GM12878 (cell line): ENCODE data around the gene CENPH. TPM values are rescaled to one million over a fixed set of nuclear protein-coding genes. Genes with fewer than 3 reads are reported as not detected.
A peak's percentile ranks its signal among the peaks of the same experiment; 100 is the strongest.

Source experiments
- ATAC-seq: fragments of 200-7000 bp; cut with Tn5 transposase; 3 replicates; pipeline ENCODE4 v1.9.1; 2020; ENCODE audit warnings: mild to moderate bottlenecking, moderate library complexity
- BruUV-seq: library from RNA; stranded (reverse); fragments of 400-500 nt; replicated peaks from 2 replicates; lab custom pipeline; 2021; lab: Mats Ljungman, UMichigan
- CTCF ChIA-PET: fragments of 300-600 bp; sonication (Branson Sonifier 250); formaldehyde crosslinking; extraction: SDS; loops from one replicate; lab custom pipeline; 2021; ENCODE audit warnings: inconsistent platforms; lab: Yijun Ruan, JAX
- POLR2A ChIA-PET: fragments of 350-600 bp; formaldehyde crosslinking; extraction: SDS; loops from one replicate; lab custom pipeline; 2021; ENCODE audit warnings: inconsistent platforms; lab: Charles Lee
- RAD21 ChIA-PET: fragments of 300-600 bp; sonication (Branson Sonifier 250); formaldehyde crosslinking; loops from one replicate; lab custom pipeline; 2023; ENCODE audit warnings: antibody characterized with exemption; ENCODE audit not compliant: unreplicated experiment; lab: Charles Lee
- SMC1A ChIA-PET: fragments of 300-600 bp; sonication (Branson Sonifier 250); formaldehyde crosslinking; loops from one replicate; lab custom pipeline; 2023; ENCODE audit not compliant: unreplicated experiment, uncharacterized antibody; lab: Charles Lee
- DNase-seq: peaks from one replicate; pipeline ENCODE4 v3.0.0-alpha.2; 2011; ENCODE audit warnings: low read depth, low spot score
- FAIRE-seq: peaks from 3 replicates; lab custom pipeline; 2011; peaks lifted over from hg19 to GRCh38; lab: Jason Lieb, UNC
- H2AFZ ChIP-seq: 2 replicates; pipeline ENCODE4 v1.6.0; 2011; ENCODE audit warnings: low read depth, low read length, control low read depth; ENCODE audit not compliant: control insufficient read depth
- H3K27ac ChIP-seq: 2 replicates; pipeline ENCODE4 v1.5.1; 2011; ENCODE audit warnings: control low read depth; ENCODE audit not compliant: control insufficient read depth, insufficient read depth
- H3K27me3 ChIP-seq, 2 experiments: replicated peaks in 1 of 2; 2 replicates each; pipeline versions ENCODE4 v1.6.0 to v1.6.1; 2011; ENCODE audit warnings: low read length in 1 of 2; ENCODE audit not compliant: control insufficient read depth in 2 of 2, insufficient read depth in 2 of 2
- H3K36me3 ChIP-seq, 2 experiments: 2 replicates each; pipeline ENCODE4 v1.5.1; 2011; ENCODE audit warnings: low read length in 1 of 2; ENCODE audit not compliant: control insufficient read depth in 2 of 2, insufficient read depth in 2 of 2
- H3K4me1 ChIP-seq: 2 replicates; pipeline ENCODE4 v1.6.1; 2011; ENCODE audit warnings: mild to moderate bottlenecking, low read length, moderate library complexity, mixed read lengths; ENCODE audit not compliant: control insufficient read depth, insufficient read depth
- H3K4me2 ChIP-seq: 2 replicates; pipeline ENCODE4 v1.6.0; 2011; ENCODE audit warnings: control low read depth; ENCODE audit not compliant: control insufficient read depth, insufficient read depth
- H3K4me3 ChIP-seq: fragments of 200-600 bp; sonication (generic); 2 replicates; pipeline ENCODE4 v1.5.1; 2016
- H3K79me2 ChIP-seq: 2 replicates; pipeline ENCODE4 v1.6.0; 2011; ENCODE audit warnings: low read length; ENCODE audit not compliant: control insufficient read depth, insufficient read depth
- H3K9ac ChIP-seq: 2 replicates; pipeline ENCODE4 v1.8.0; 2011; ENCODE audit warnings: low read length, control low read depth, mixed read lengths; ENCODE audit not compliant: control insufficient read depth, insufficient read depth
- H3K9me3 ChIP-seq: replicated peaks from 3 replicates; pipeline ENCODE4 v1.5.1; 2011; ENCODE audit warnings: mild to moderate bottlenecking, low read length; ENCODE audit not compliant: control insufficient read depth, insufficient read depth
- H4K20me1 ChIP-seq: 2 replicates; pipeline ENCODE4 v1.6.0; 2011; ENCODE audit not compliant: control insufficient read depth, insufficient read depth
- ATF3 ChIP-seq: IDR thresholded peaks from 2 replicates; pipeline ENCODE4 v1.6.1; 2011; ENCODE audit warnings: low read depth, mild to moderate bottlenecking, low read length, moderate library complexity, borderline replicate concordance; ENCODE audit errors: extremely low read depth
- BRCA1 ChIP-seq: IDR thresholded peaks from 2 replicates; pipeline ENCODE4 v1.6.1; 2011; ENCODE audit warnings: low read depth, low read length, improper control_type of control experiment
- CBX5 ChIP-seq: sonication (generic); IDR thresholded peaks from 2 replicates; pipeline ENCODE4 v1.6.1; 2016; ENCODE audit warnings: low read depth, moderate library complexity, mild to moderate bottlenecking, inconsistent platforms
- CHD4 ChIP-seq: fragments of 200-600 bp; sonication (generic); IDR thresholded peaks from 2 replicates; pipeline ENCODE4 v1.6.1; 2016; ENCODE audit warnings: mild to moderate bottlenecking
- EP300 ChIP-seq, 2 experiments: fragments of 150-350 bp in 1 of 2; IDR thresholded peaks; 2 replicates each; pipeline ENCODE4 v1.6.1; 2011 to 2012; ENCODE audit warnings: low read depth in 2 of 2, low read length in 2 of 2, borderline replicate concordance in 1 of 2, improper control_type of control experiment in 1 of 2, inconsistent platforms in 1 of 2; ENCODE audit not compliant: control insufficient read depth in 1 of 2
- HCFC1 ChIP-seq: fragments of 150-350 bp; IDR thresholded peaks from 2 replicates; pipeline ENCODE4 v1.6.1; 2014; ENCODE audit warnings: low read length
- IRF3 ChIP-seq: fragments of 450-650 bp; IDR thresholded peaks from 2 replicates; pipeline ENCODE4 v1.6.1; 2014; ENCODE audit warnings: mild to moderate bottlenecking
- JUNB ChIP-seq: IDR thresholded peaks from 2 replicates; pipeline ENCODE4 v1.6.1; 2016; ENCODE audit warnings: antibody characterized with exemption, mild to moderate bottlenecking
- MTA2 ChIP-seq: fragments of 450-650 bp; IDR thresholded peaks from 2 replicates; pipeline ENCODE4 v1.6.1; 2016; ENCODE audit warnings: low read depth, mild to moderate bottlenecking, moderate library complexity
- MXI1 ChIP-seq: fragments of 150-350 bp; IDR thresholded peaks from 2 replicates; pipeline ENCODE4 v1.6.1; 2011; ENCODE audit warnings: low read depth, mild to moderate bottlenecking, inconsistent platforms, low read length, improper control_type of control experiment
- NR2C2 ChIP-seq: IDR thresholded peaks from 2 replicates; pipeline ENCODE4 v1.6.1; 2011; ENCODE audit warnings: borderline replicate concordance, low read depth; ENCODE audit not compliant: control insufficient read depth, insufficient read length
- PAX5 ChIP-seq: IDR thresholded peaks from 2 replicates; pipeline ENCODE4 v1.6.1; 2011; ENCODE audit warnings: low read depth, low read length, borderline replicate concordance
- POLR2A ChIP-seq: IDR thresholded peaks from 2 replicates; pipeline ENCODE4 v1.6.1; 2011; ENCODE audit warnings: low read depth, mild to moderate bottlenecking, low read length
- POLR2AphosphoS5 ChIP-seq: IDR thresholded peaks from 2 replicates; pipeline ENCODE4 v1.6.1; 2011; ENCODE audit warnings: mild to moderate bottlenecking, low read length, inconsistent platforms
- RAD51 ChIP-seq: fragments of 450-650 bp; IDR thresholded peaks from 2 replicates; pipeline ENCODE4 v1.6.1; 2016; ENCODE audit warnings: moderate library complexity, mild to moderate bottlenecking, inconsistent platforms
- SMC3 ChIP-seq: IDR thresholded peaks from 2 replicates; pipeline ENCODE4 v1.6.1; 2011; ENCODE audit warnings: low read length, improper control_type of control experiment, borderline replicate concordance
- SPI1 ChIP-seq: IDR thresholded peaks from 2 replicates; pipeline ENCODE4 v1.6.1; 2011; ENCODE audit warnings: low read depth, mild to moderate bottlenecking, low read length, moderate library complexity, borderline replicate concordance; ENCODE audit not compliant: insufficient read depth
- TCF7 ChIP-seq: IDR thresholded peaks from 2 replicates; pipeline ENCODE4 v1.6.1; 2014; ENCODE audit warnings: antibody characterized with exemption, borderline replicate concordance
- ZBED1 ChIP-seq: IDR thresholded peaks from 2 replicates; pipeline ENCODE4 v1.6.1; 2016; ENCODE audit warnings: borderline replicate concordance
- WGBS: methylation state at CpG from one replicate; pipeline ENCODE4 v1.1.6; 2016; ENCODE audit warnings: low lambda C conversion rate; ENCODE audit not compliant: insufficient replicate concordance, insufficient coverage; ENCODE audit errors: missing lambda C conversion rate; 5-methylcytosine and 5-hydroxymethylcytosine counted together
- in situ Hi-C: fragments of 300-500 bp; cut with MboI; formaldehyde crosslinking; loops from 9 replicates; pipeline ENCODE4 v1.14.3; 2018; ENCODE audit warnings: mixed read lengths
- intact Hi-C: fragments of 100-400 bp; cut with micrococcal nuclease; formaldehyde crosslinking; loops from one replicate; pipeline ENCODE4 v1.14.2; 2022; ENCODE audit not compliant: unreplicated experiment
- polyA plus RNA-seq, 11 experiments: library from polyadenylated mRNA; depleted of rRNA in 4 of 11; unstranded in 6 of 11; stranded (reverse) in 5 of 11; fragments of >200 nt; fragmentation: Nextera tagmentation in 4 of 11; fragmentation: Illumina TruSeq in 1 of 11; extraction: Ambion mirVana in 4 of 11; extraction: Trizol in 1 of 11; gene quantifications; 1 replicate in 1 of 11; 2 replicates in 10 of 11; pipeline versions ENCODE4 v1.2.1 to v1.2.3, GENCODE V29; 2011 to 2016; ENCODE audit warnings: inconsistent platforms in 2 of 11, missing spikeins in 2 of 11, low read depth in 1 of 11
- total RNA-seq, 4 experiments: library from RNA; depleted of rRNA in 3 of 4; stranded (reverse); fragments of >200 nt in 3 of 4; fragmentation: Illumina TruSeq in 1 of 4; extraction: Trizol in 1 of 4; gene quantifications; 2 replicates each; pipeline versions ENCODE4 v1.2.1 to v1.2.3, GENCODE V29; 2013 to 2021
- TF ChIP-seq, protein P1 (sequence below): IDR thresholded peaks from 2 replicates; pipeline ENCODE4 v1.6.1; 2011; ENCODE audit warnings: low read depth, low read length, improper control_type of control experiment, borderline replicate concordance

CENPH gene
- total and polyA plus RNA-seq, 10 of the 15 experiments (the other 5 are each of a cell fraction or from before 2014, with no cell fraction given), result 7.3 to 65.6 (median 45.9) TPM

- peak; percentile 66 for TF ChIP-seq IRF3
- TF ChIP-seq PAX5, result peak; percentile 45; the same call in 1 of the 2 replicates
- peak; percentile 71; the same call in 1 of the 2 replicates for TF ChIP-seq POLR2AphosphoS5
- 0 out of 2 replicates have a peak, but pooled peaks have one; percentile 42 for TF ChIP-seq ATF3
- no peak for TF ChIP-seq CHD4
- no peak for TF ChIP-seq BRCA1
Observed at GRCh38 chr5:69166686-69167492, 22.5 kb upstream of the CENPH start, which contains the start of gene CCNB1 (continued).

- H3K9me3 ChIP-seq, result no peaks in the 10 kb centered on the region
- ChIA-PET SMC1A (interaction anchor here (0.7 to 1.6 kb wide), 3 partner anchors 9 to 68 kb away, joined by 3 to 5 read pairs (median 3); partner anchors contain the start of gene CDK7), RAD21 (interaction anchor here (1.1 kb wide), 2 partner anchors 22 to 167 kb away, joined by 3 to 4 read pairs; partner anchors contain the start of gene CENPH), POLR2A (interaction anchor here (0.6 to 1.7 kb wide), 2 partner anchors 22 to 43 kb away, joined by 3 to 6 read pairs; partner anchors contain the start of gene CENPH), CTCF (interaction anchor here (1.0 to 2.0 kb wide), 2 partner anchors 49 to 170 kb away, joined by 3 to 5 read pairs; no protein-coding TSS in a partner anchor)
- peaks cover 2% of the 10 kb centered on the region in 2 experiments; a peak in 1 of 4 replicates for H3K36me3 ChIP-seq
- peak overlapping the region; percentile 70 for H2AFZ ChIP-seq
- WGBS, result 0% methylated on average over 11 of the region's 11 CpGs
- H3K9ac ChIP-seq, result peak overlapping the region; percentile 79
- peak overlapping the region; percentile 86 for H3K4me3 ChIP-seq
- no peak for FAIRE-seq
- peak; percentile 7; the same call in 2 of the 3 replicates for ATAC-seq
- peak overlapping the region; percentile 88 for H3K4me2 ChIP-seq
- H3K27me3 ChIP-seq, result no peaks in the 10 kb centered on the region
- H3K4me1 ChIP-seq, result no peaks in the 10 kb centered on the region
- DNase-seq, result no peak
- no TSS peak for BruUV-seq
- in situ Hi-C loops (no loop called here), intact Hi-C loops (loop anchor here (2.0 to 10.0 kb wide), 3 partner anchors 21 to 197 kb away; partner anchors contain the start of genes AK6, CENPH, RAD17 and SLC30A5)
- peaks cover 28% of the 10 kb centered on the region for H3K79me2 ChIP-seq
- H4K20me1 ChIP-seq, result no peaks in the 10 kb centered on the region
- peak overlapping the region; percentile 65 for H3K27ac ChIP-seq
- TF ChIP-seq NR2C2 (no peak), SPI1 (no peak), POLR2A (no peak), MXI1 (no peak; the same call in 1 of the 2 replicates), JUNB (no peak), TCF7 (no peak), HCFC1 (no peak), RAD51 (no peak), CBX5 (no peak), SMC3 (no peak), MTA2 (no peak), EP300 (IDR thresholded peaks at IDR 0.05; ENCODE audit: borderline replicate concordance in 1 of 2, control insufficient read depth in 1 of 2, low read depth in 2 of 2, low read length in 2 of 2) (no peak), ZBED1 (no peak)
- TF ChIP-seq, protein P1, sequence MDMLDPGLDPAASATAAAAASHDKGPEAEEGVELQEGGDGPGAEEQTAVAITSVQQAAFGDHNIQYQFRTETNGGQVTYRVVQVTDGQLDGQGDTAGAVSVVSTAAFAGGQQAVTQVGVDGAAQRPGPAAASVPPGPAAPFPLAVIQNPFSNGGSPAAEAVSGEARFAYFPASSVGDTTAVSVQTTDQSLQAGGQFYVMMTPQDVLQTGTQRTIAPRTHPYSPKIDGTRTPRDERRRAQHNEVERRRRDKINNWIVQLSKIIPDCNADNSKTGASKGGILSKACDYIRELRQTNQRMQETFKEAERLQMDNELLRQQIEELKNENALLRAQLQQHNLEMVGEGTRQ, result no peak
Observed at GRCh38 chr5:69167493-69167855, 21.9 kb upstream of the CENPH start.
